ENCODE data around the gene EPB41L2.

EPB41L2 gene

GRCh38 chr6:131023834-131024504 is 39.1 kb downstream of the EPB41L2 start:
- in situ Hi-C loops (cut with MboI; ENCODE audit: low sequenced_read_pairs, unreplicated experiment) = no loop called here
- no peak for TF ChIP-seq CTCF (IDR thresholded peaks at IDR 0.05; ENCODE audit: borderline replicate concordance, control extremely low read depth, extremely low read depth, insufficient read depth, missing control alignments)
- no peak for DNase-seq (ENCODE audit: low spot score)

- no peak for TF ChIP-seq CTCF (IDR thresholded peaks at IDR 0.05; ENCODE audit: borderline replicate concordance, control extremely low read depth, extremely low read depth, insufficient read depth, missing control alignments)
- in situ Hi-C loops (cut with MboI; ENCODE audit: low sequenced_read_pairs, unreplicated experiment) = no loop called here
- DNase-seq (ENCODE audit: low spot score) = no peak
Observed at GRCh38 chr6:131022691-131023090, 40.4 kb downstream of the EPB41L2 start.

- in situ Hi-C loops (cut with MboI; ENCODE audit: low sequenced_read_pairs, unreplicated experiment) = no loop called here
- no peak for TF ChIP-seq CTCF (IDR thresholded peaks at IDR 0.05; ENCODE audit: borderline replicate concordance, control extremely low read depth, extremely low read depth, insufficient read depth, missing control alignments)
- DNase-seq (ENCODE audit: low spot score) = no peak
Observed at GRCh38 chr6:131017962-131018361, 45.1 kb downstream of the EPB41L2 start.

- in situ Hi-C loops (cut with MboI; ENCODE audit: low sequenced_read_pairs, unreplicated experiment) = no loop called here
- TF ChIP-seq CTCF (IDR thresholded peaks at IDR 0.05; ENCODE audit: borderline replicate concordance, control extremely low read depth, extremely low read depth, insufficient read depth, missing control alignments) = no peak
- no peak for DNase-seq (ENCODE audit: low spot score)
Observed at GRCh38 chr6:131015630-131016263, 47.3 kb downstream of the EPB41L2 start.

GRCh38 chr6:131015025-131015591 is 47.9 kb downstream of the EPB41L2 start:
- no peak for TF ChIP-seq CTCF (IDR thresholded peaks at IDR 0.05; ENCODE audit: borderline replicate concordance, control extremely low read depth, extremely low read depth, insufficient read depth, missing control alignments)
- DNase-seq (ENCODE audit: low spot score) = no peak
- in situ Hi-C loops (cut with MboI; ENCODE audit: low sequenced_read_pairs, unreplicated experiment) = no loop called here

GRCh38 chr6:131014080-131014776 is 48.8 kb downstream of the EPB41L2 start:
- no peak for DNase-seq (ENCODE audit: low spot score)
- no peak for TF ChIP-seq CTCF (IDR thresholded peaks at IDR 0.05; ENCODE audit: borderline replicate concordance, control extremely low read depth, extremely low read depth, insufficient read depth, missing control alignments)
- in situ Hi-C loops (cut with MboI; ENCODE audit: low sequenced_read_pairs, unreplicated experiment) = no loop called here

All from GM13976 (cell line).